Aorta (tissue), 5 donors: Measurements from ENCODE around the gene PTGDS. TPM values are rescaled to one million over a fixed set of nuclear protein-coding genes. Genes with fewer than 3 reads are reported as not detected.

Experiments
- ATAC-seq: fragments of 200-7000 bp; cut with Tn5 transposase; one replicate; pipeline ENCODE4 v1.9.1; 2022; ENCODE audit warnings: moderate library complexity; ENCODE audit not compliant: low FRiP score
- DNase-seq, 2 donors: peaks; one replicate each; pipeline ENCODE4 v3.0.0-alpha.2; 2020
- H3K27ac ChIP-seq, 2 donors: one replicate each; pipeline ENCODE4 v1.5.1; 2013; ENCODE audit warnings: low read length in 2 of 2, mild to moderate bottlenecking in 2 of 2, moderate library complexity in 2 of 2, control low read depth in 1 of 2, inconsistent platforms in 1 of 2, low read depth in 1 of 2
- H3K27me3 ChIP-seq, 2 donors: one replicate each; pipeline ENCODE4 v1.6.1; 2013; ENCODE audit warnings: control low read depth in 1 of 2, low read length in 1 of 2, mild to moderate bottlenecking in 1 of 2, moderate library complexity in 1 of 2; ENCODE audit not compliant: insufficient read depth in 2 of 2, control insufficient read depth in 1 of 2
- H3K36me3 ChIP-seq, 2 donors: one replicate each; pipeline ENCODE4 v1.6.1; 2013; ENCODE audit warnings: control low read depth in 1 of 2, low read length in 1 of 2, mild to moderate bottlenecking in 1 of 2; ENCODE audit not compliant: insufficient read depth in 2 of 2, control insufficient read depth in 1 of 2
- H3K4me1 ChIP-seq, 2 donors: one replicate each; pipeline ENCODE4 v1.6.1; 2013; ENCODE audit warnings: low read length in 2 of 2, control low read depth in 1 of 2, mild to moderate bottlenecking in 1 of 2, moderate library complexity in 1 of 2; ENCODE audit not compliant: insufficient read depth in 2 of 2, control insufficient read depth in 1 of 2
- H3K4me3 ChIP-seq, 2 donors: one replicate each; pipeline ENCODE4 v1.5.1; 2013; ENCODE audit warnings: low read length in 2 of 2, control low read depth in 1 of 2, mild to moderate bottlenecking in 1 of 2
- H3K9me3 ChIP-seq: one replicate; pipeline ENCODE4 v1.6.1; 2013; ENCODE audit warnings: mild to moderate bottlenecking, low read length; ENCODE audit not compliant: control insufficient read depth
- WGBS, 2 donors: extraction: QIAGEN DNeasy Blood & Tissue Kit; methylation state at CpG; one replicate each; pipeline ENCODE4 v1.1.7; 2013; 5-methylcytosine and 5-hydroxymethylcytosine counted together
- intact Hi-C, 2 donors: fragments of 100-400 bp; cut with DNase I; formaldehyde crosslinking; loops; one replicate each; pipeline versions ENCODE4 v1.14.2 to v1.15.0; 2022
- polyA plus RNA-seq, 2 donors: library from polyadenylated mRNA; stranded (reverse); fragments of 200-250 nt; gene quantifications; one replicate each; pipeline ENCODE4 v1.2.3, GENCODE V29; 2013
- total RNA-seq, 2 donors: library from RNA; stranded (reverse); fragmentation: NEBNext Ultra II Directional; extraction: Animal tissue kit (Norgen Biotek cat#: 25700); gene quantifications; one replicate each; pipeline ENCODE4 v1.2.1, GENCODE V29; 2021
- donor health status: healthy with polysubstance abuse.
- donor health status: Bipolar disorder and iron deficiency.
- donor health status: DM: no; HTN: no; CAD: no.
- donor health status: DM: no; HTN: no; CAD: no.
- donor health status: DM: yes; HTN: yes; CAD: no.

Gene PTGDS
- total and polyA plus RNA-seq, 4 donors = 12.2 to 145 (median 71.0) TPM

- H3K4me3 ChIP-seq = no peak overlapping the region
- intact Hi-C loops = loop anchor here in 1 of 2 donors (2.0 to 10.0 kb wide), 2 partner anchors 41 to 151 kb away; partner anchors contain the start of genes AJM1 and PHPT1
- peaks cover 0 to 4% of the 10 kb centered on the region in 2 donors for H3K4me1 ChIP-seq
- H3K36me3 ChIP-seq = no peaks in the 10 kb centered on the region
- peak in 1 of 2 donors; percentile 79 for DNase-seq
- 0 to 5% methylated on average over 12 of the region's 12 CpGs for WGBS, 2 donors
- H3K9me3 ChIP-seq = no peaks in the 10 kb centered on the region
- ATAC-seq = no peak
- H3K27ac ChIP-seq = no peak overlapping the region
- H3K27me3 ChIP-seq = no peaks in the 10 kb centered on the region
Measured at GRCh38 chr9:136995772-136996311, 18.5 kb downstream of the PTGDS start.

GRCh38 chr9:136996361-136997292 lies 19.3 kb downstream of the PTGDS start, which contains the start of gene CLIC3:
Gene CLIC3, minus strand, starts transcription at chr9:136996568. Its CDS starts 25 bp downstream, at chr9:136996543.
- Histone ChIP-seq H3K27me3 (no peaks in the 10 kb centered on the region), H3K4me3 (no peak within 1 kb of the TSS)

GRCh38 chr9:136997371-136997770 lies 20.1 kb downstream of the PTGDS start:
- peaks cover 0 to 4% of the 10 kb centered on the region in 2 donors for H3K4me1 ChIP-seq
- DNase-seq (no peak), ATAC-seq (no peak)
- no peak overlapping the region for H3K27ac ChIP-seq
- H3K9me3 ChIP-seq = no peaks in the 10 kb centered on the region
- no peaks in the 10 kb centered on the region for H3K36me3 ChIP-seq
- H3K4me3 ChIP-seq = no peak overlapping the region
- intact Hi-C loops = loop anchor here in 1 of 2 donors (2.0 to 10.0 kb wide), 2 partner anchors 43 to 153 kb away; partner anchors contain the start of genes AJM1 and PHPT1
- no peaks in the 10 kb centered on the region for H3K27me3 ChIP-seq
- WGBS, 2 donors = 92 to 95% methylated on average over 10 of the region's 10 CpGs

More at GRCh38 chr9:136996361-136997292, 19.3 kb downstream of the PTGDS start, which contains the start of gene CLIC3:
- Histone ChIP-seq H3K4me1 (peaks cover 0 to 4% of the 10 kb centered on the region in 2 donors), H3K9me3 (no peaks in the 10 kb centered on the region), H3K27ac (no peak within 1 kb of the TSS), H3K36me3 (no peaks in the 10 kb centered on the region)
- ATAC-seq (no peak), DNase-seq (peak in 1 of 2 donors; percentile 66)
- intact Hi-C loops = loop anchor here in 1 of 2 donors (2.0 to 10.0 kb wide), 2 partner anchors 42 to 152 kb away; partner anchors contain the start of genes AJM1 and PHPT1
- 26 to 27% methylated on average over 34 to 35 of the region's 35 CpGs for WGBS, 2 donors

GRCh38 chr9:136997830-136998234 lies 20.5 kb downstream of the PTGDS start:
- H3K9me3 ChIP-seq = no peaks in the 10 kb centered on the region
- no peaks in the 10 kb centered on the region for H3K36me3 ChIP-seq
- 84% methylated on average over 18 of the region's 18 CpGs for WGBS, 2 donors
- intact Hi-C loops = loop anchor here in 1 of 2 donors (2.0 to 10.0 kb wide), 2 partner anchors 43 to 153 kb away; partner anchors contain the start of genes AJM1 and PHPT1
- ATAC-seq (no peak), DNase-seq (no peak)
- no peaks in the 10 kb centered on the region for H3K27me3 ChIP-seq
- no peak overlapping the region for H3K4me3 ChIP-seq
- no peak overlapping the region for H3K27ac ChIP-seq
- peaks cover 0 to 4% of the 10 kb centered on the region in 2 donors for H3K4me1 ChIP-seq

- intact Hi-C loops = no loop called here
- 78 to 82% methylated on average over 10 of the region's 10 CpGs for WGBS, 2 donors
- no peak for ATAC-seq
- DNase-seq = no peak
- Histone ChIP-seq H3K4me1 (no peaks in the 10 kb centered on the region), H3K4me3 (no peak overlapping the region), H3K27me3 (no peaks in the 10 kb centered on the region), H3K27ac (no peak overlapping the region), H3K9me3 (no peaks in the 10 kb centered on the region), H3K36me3 (no peaks in the 10 kb centered on the region)
Measured at GRCh38 chr9:137000177-137000930, 23.1 kb downstream of the PTGDS start.

GRCh38 chr9:137001857-137002645 lies 24.7 kb downstream of the PTGDS start:
- no peak overlapping the region for H3K27ac ChIP-seq
- no peaks in the 10 kb centered on the region for H3K9me3 ChIP-seq
- no peaks in the 10 kb centered on the region for H3K27me3 ChIP-seq
- WGBS, 2 donors = 84 to 87% methylated on average over 20 of the region's 20 CpGs
- DNase-seq (no peak), ATAC-seq (no peak)
- H3K4me3 ChIP-seq = no peak overlapping the region
- H3K4me1 ChIP-seq = no peaks in the 10 kb centered on the region
- intact Hi-C loops = no loop called here
- no peaks in the 10 kb centered on the region for H3K36me3 ChIP-seq

GRCh38 chr9:137002646-137003041 lies 25.3 kb downstream of the PTGDS start:
- DNase-seq (no peak), ATAC-seq (no peak)
- no peaks in the 10 kb centered on the region for H3K36me3 ChIP-seq
- no peaks in the 10 kb centered on the region for H3K4me1 ChIP-seq
- H3K27me3 ChIP-seq = no peaks in the 10 kb centered on the region
- intact Hi-C loops = no loop called here
- H3K27ac ChIP-seq = no peak overlapping the region
- 83 to 89% methylated on average over 10 of the region's 10 CpGs for WGBS, 2 donors
- no peaks in the 10 kb centered on the region for H3K9me3 ChIP-seq
- no peak overlapping the region for H3K4me3 ChIP-seq
